ENCODE results near the gene WFS1.

GRCh38 chr4:6271701-6272465 is 2.2 kb downstream of the WFS1 start:
- no peak for TF ChIP-seq CTCF (IDR thresholded peaks at IDR 0.05)
- TF ChIP-seq POLR2A (IDR thresholded peaks at IDR 0.05): no peak
- TF ChIP-seq POLR2AphosphoS5 (IDR thresholded peaks at IDR 0.05): peak in 1 of 3 donors; percentile 26
